SK-N-SH (cell line): ENCODE measurements around the gene CDK14. TPM values are rescaled to one million over a fixed set of nuclear protein-coding genes. Genes with fewer than 3 reads are reported as not detected.

Experiments
- CTCF ChIA-PET: fragments of 300-600, 350-600 bp; formaldehyde crosslinking; extraction: SDS; loops from one replicate; lab custom pipeline; 2021; lab: Yijun Ruan, JAX
- POLR2A ChIA-PET: fragments of 350-600 bp; sonication (Branson Sonifier 250); formaldehyde crosslinking; extraction: SDS; loops from one replicate; lab custom pipeline; 2020; ENCODE audit warnings: antibody characterized with exemption, inconsistent platforms; lab: Yijun Ruan, JAX
- DNase-seq: peaks from one replicate; pipeline ENCODE4 v3.0.0; 2012
- H2AFZ ChIP-seq: fragments of 200-600 bp; sonication (generic); 2 replicates; pipeline ENCODE4 v1.8.1; 2016; ENCODE audit warnings: antibody characterized with exemption, mild to moderate bottlenecking, low read depth
- H3F3A ChIP-seq: fragments of 200-600 bp; sonication (generic); replicated peaks from 2 replicates; pipeline ENCODE3; 2016; ENCODE audit warnings: antibody characterized with exemption, mild to moderate bottlenecking; ENCODE audit not compliant: insufficient read depth
- H3K27ac ChIP-seq, 2 experiments: fragments of 200-500 bp in 1 of 2; fragments of 200-600 bp in 1 of 2; sonication (Bioruptor generic) in 1 of 2; sonication (generic), shearing (Covaris generic) in 1 of 2; 2 replicates each; pipeline versions ENCODE4 v1.5.1 to v1.6.1; 2014 to 2016; ENCODE audit warnings: low read depth in 2 of 2, inconsistent platforms in 1 of 2, low read length in 1 of 2, mild to moderate bottlenecking in 1 of 2, mixed read lengths in 1 of 2
- H3K27me3 ChIP-seq: fragments of 200-600 bp; sonication (generic), shearing (Covaris generic); 2 replicates; pipeline ENCODE4 v1.6.1; 2016; ENCODE audit warnings: mixed run types; ENCODE audit not compliant: insufficient read depth
- H3K36me3 ChIP-seq, 2 experiments: fragments of 200-500 bp in 1 of 2; fragments of 200-600 bp in 1 of 2; sonication (Bioruptor generic) in 1 of 2; sonication (generic) in 1 of 2; replicated peaks in 1 of 2; 2 replicates each; pipeline versions ENCODE3 to v1.5.1; 2014 to 2016; ENCODE audit warnings: low read length in 1 of 2, mild to moderate bottlenecking in 1 of 2; ENCODE audit not compliant: insufficient read depth in 2 of 2, control insufficient read depth in 1 of 2
- H3K4me1 ChIP-seq, 2 experiments: fragments of 200-500 bp in 1 of 2; fragments of 200-600 bp in 1 of 2; sonication (Bioruptor generic) in 1 of 2; sonication (generic), shearing (Covaris generic) in 1 of 2; 2 replicates each; pipeline versions ENCODE4 v1.5.1 to v1.6.1; 2014 to 2016; ENCODE audit warnings: low read depth in 1 of 2, low read length in 1 of 2, mixed run types in 1 of 2; ENCODE audit not compliant: insufficient read depth in 2 of 2, control insufficient read depth in 1 of 2
- H3K4me2 ChIP-seq: fragments of 200-600 bp; sonication (generic), shearing (Covaris generic); 2 replicates; pipeline ENCODE4 v1.6.1; 2017; ENCODE audit warnings: mixed run types
- H3K4me3 ChIP-seq, 2 experiments: fragments of 200-500 bp in 1 of 2; fragments of 200-600 bp in 1 of 2; sonication (Bioruptor generic) in 1 of 2; sonication (generic), shearing (Covaris generic) in 1 of 2; 2 replicates each; pipeline versions ENCODE4 v1.5.1 to v1.8.1; 2014 to 2016; ENCODE audit warnings: low read depth in 2 of 2, inconsistent platforms in 1 of 2, low read length in 1 of 2, mild to moderate bottlenecking in 1 of 2, mixed read lengths in 1 of 2, moderate library complexity in 1 of 2
- H3K79me2 ChIP-seq: fragments of 200-600 bp; sonication (generic); 2 replicates; pipeline ENCODE4 v1.8.1; 2017; ENCODE audit warnings: mild to moderate bottlenecking; ENCODE audit not compliant: insufficient read depth
- H3K9ac ChIP-seq: fragments of 200-600 bp; sonication (generic); 2 replicates; pipeline ENCODE4 v1.6.1; 2017; ENCODE audit warnings: mixed run types
- H3K9me2 ChIP-seq: fragments of 200-600 bp; sonication (generic); 2 replicates; pipeline ENCODE4 v1.6.1; 2017; ENCODE audit warnings: mixed run types
- H3K9me3 ChIP-seq: fragments of 200-600 bp; sonication (generic); 2 replicates; pipeline ENCODE4 v1.6.1; 2017; ENCODE audit warnings: mixed run types, mild to moderate bottlenecking, moderate library complexity
- H4K20me1 ChIP-seq: fragments of 200-600 bp; sonication (generic); 2 replicates; pipeline ENCODE4 v1.6.1; 2017; ENCODE audit warnings: mild to moderate bottlenecking, mixed run types; ENCODE audit not compliant: insufficient read depth
- ELF1 ChIP-seq: IDR thresholded peaks from 2 replicates; pipeline ENCODE4 v1.4.0; 2012
- EZH2phosphoT487 ChIP-seq: fragments of 200-600 bp; sonication (generic); IDR thresholded peaks from 2 replicates; pipeline ENCODE4 v1.6.1; 2017; ENCODE audit warnings: low read depth, mixed run types, mild to moderate bottlenecking, antibody characterized with exemption, moderate library complexity, borderline replicate concordance
- FOSL2 ChIP-seq: IDR thresholded peaks from 2 replicates; pipeline ENCODE4 v1.4.0; 2012; ENCODE audit warnings: low read depth, mild to moderate bottlenecking, moderate library complexity, borderline replicate concordance
- FOXJ3 ChIP-seq: sonication (generic); formaldehyde crosslinking; IDR thresholded peaks from 2 replicates; pipeline ENCODE4 v1.5.1; 2020; ENCODE audit warnings: mild to moderate bottlenecking, missing genetic modification reagents
- GATA2 ChIP-seq: sonication (generic); formaldehyde crosslinking; IDR thresholded peaks from 2 replicates; pipeline ENCODE4 v1.5.0; 2020; ENCODE audit warnings: mild to moderate bottlenecking, missing genetic modification reagents
- NFIC ChIP-seq: IDR thresholded peaks from 2 replicates; pipeline ENCODE4 v1.4.0; 2012; ENCODE audit warnings: borderline replicate concordance
- RFX5 ChIP-seq: IDR thresholded peaks from 2 replicates; pipeline ENCODE4 v1.6.1; 2012; ENCODE audit warnings: mild to moderate bottlenecking, improper control_type of control experiment, low read length
- RXRA ChIP-seq: IDR thresholded peaks from 2 replicates; pipeline ENCODE4 v1.4.0; 2012; ENCODE audit warnings: low read depth, mild to moderate bottlenecking, borderline replicate concordance
- SMC3 ChIP-seq: IDR thresholded peaks from 2 replicates; pipeline ENCODE4 v1.6.1; 2012; ENCODE audit warnings: low read depth, low read length, improper control_type of control experiment
- TAF1 ChIP-seq: IDR thresholded peaks from 2 replicates; pipeline ENCODE4 v1.6.1; 2012; ENCODE audit warnings: low read depth, mild to moderate bottlenecking, low read length, moderate library complexity, borderline replicate concordance
- TEAD4 ChIP-seq: IDR thresholded peaks from 2 replicates; pipeline ENCODE4 v1.4.0; 2012; ENCODE audit warnings: mild to moderate bottlenecking, borderline replicate concordance; ENCODE audit not compliant: insufficient read depth
- WGBS: methylation state at CpG from one replicate; pipeline ENCODE4 v1.1.6; 2017; ENCODE audit warnings: low lambda C conversion rate; 5-methylcytosine and 5-hydroxymethylcytosine counted together
- polyA plus RNA-seq, 3 experiments: library from polyadenylated mRNA; depleted of rRNA; stranded (reverse); fragments of >200 nt; gene quantifications; 2 replicates each; pipeline ENCODE4 v1.2.3, GENCODE V29; 2012
- TF ChIP-seq, protein P1 (sequence below): IDR thresholded peaks from 2 replicates; pipeline ENCODE4; 2012

The CDK14 gene
- polyA plus RNA-seq, 1 of the 3 experiments (the other 2 are of a cell fraction): 13.9 TPM

DNA sequence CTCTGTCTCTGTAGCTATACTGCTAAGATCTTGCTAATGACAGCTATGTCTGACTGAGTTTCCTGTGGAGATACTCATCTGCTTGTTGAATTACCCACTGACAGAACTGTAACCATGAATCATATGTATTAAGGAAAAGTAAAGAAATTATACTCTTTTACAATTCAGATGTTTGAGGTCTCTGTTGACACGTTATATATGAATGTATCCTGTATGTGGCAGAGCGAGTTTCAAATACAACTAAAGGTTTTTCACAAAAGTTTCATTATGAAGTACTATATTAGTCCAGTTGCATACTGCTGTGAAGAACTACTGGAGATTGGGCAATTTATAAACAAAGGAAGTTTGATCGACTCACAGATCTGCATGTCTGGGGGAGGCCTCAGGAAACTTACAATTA lies 232.5 kb downstream of the CDK14 start (continued):
- TF ChIP-seq, protein P1, sequence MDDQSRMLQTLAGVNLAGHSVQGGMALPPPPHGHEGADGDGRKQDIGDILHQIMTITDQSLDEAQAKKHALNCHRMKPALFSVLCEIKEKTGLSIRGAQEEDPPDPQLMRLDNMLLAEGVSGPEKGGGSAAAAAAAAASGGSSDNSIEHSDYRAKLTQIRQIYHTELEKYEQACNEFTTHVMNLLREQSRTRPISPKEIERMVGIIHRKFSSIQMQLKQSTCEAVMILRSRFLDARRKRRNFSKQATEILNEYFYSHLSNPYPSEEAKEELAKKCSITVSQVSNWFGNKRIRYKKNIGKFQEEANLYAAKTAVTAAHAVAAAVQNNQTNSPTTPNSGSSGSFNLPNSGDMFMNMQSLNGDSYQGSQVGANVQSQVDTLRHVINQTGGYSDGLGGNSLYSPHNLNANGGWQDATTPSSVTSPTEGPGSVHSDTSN: peak; percentile 61
- TF ChIP-seq FOXJ3 (CRISPR knock-in tag) (no peak), RXRA (no peak), EZH2phosphoT487 (no peak)

DNA sequence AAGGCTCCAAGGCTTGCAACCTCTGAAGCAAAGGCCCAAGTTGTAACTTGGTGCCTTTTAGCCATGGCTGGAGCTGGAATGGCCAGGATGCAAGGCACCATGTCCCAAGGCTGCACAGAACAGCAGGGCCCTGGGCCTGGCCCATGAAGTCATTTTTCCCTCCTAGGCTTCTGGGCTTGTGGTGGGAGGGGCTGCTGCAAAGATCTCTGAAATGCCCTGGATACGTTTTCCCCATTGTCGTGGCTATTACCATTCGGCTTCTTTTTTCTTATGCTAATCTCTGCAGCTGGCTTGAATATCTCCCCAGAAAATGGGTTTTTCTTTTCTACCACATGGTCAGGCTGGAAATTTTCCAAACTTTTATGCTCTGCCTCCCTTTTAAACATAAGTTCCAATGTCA lies 234.2 kb downstream of the CDK14 start:
- 93% methylated on average over 3 of the region's 3 CpGs for WGBS
- Histone ChIP-seq H3K4me3 (no peak overlapping the region), H2AFZ (no peak overlapping the region), H3K9ac (no peak overlapping the region), H3K4me2 (no peak overlapping the region), H4K20me1 (no peaks in the 10 kb centered on the region), H3F3A (peaks cover 48% of the 10 kb centered on the region), H3K36me3 (peaks cover 0 to 21% of the 10 kb centered on the region in 2 experiments), H3K9me2 (no peaks in the 10 kb centered on the region), H3K9me3 (no peaks in the 10 kb centered on the region), H3K27ac (no peak overlapping the region), H3K79me2 (peaks cover 26% of the 10 kb centered on the region), H3K27me3 (no peaks in the 10 kb centered on the region), H3K4me1 (peaks cover 0 to 23% of the 10 kb centered on the region in 2 experiments; a peak in 2 of 4 replicates)
- no peak for DNase-seq
- CTCF ChIA-PET: interaction anchor here (0.5 to 1.3 kb wide), 2 partner anchors 204 to 787 kb away, joined by 3 read pairs; no protein-coding TSS in a partner anchor
- POLR2A ChIA-PET: no interaction called here
- TF ChIP-seq TAF1: no peak
- TF ChIP-seq FOSL2: no peak
- no peak for TF ChIP-seq ELF1
- no peak for TF ChIP-seq TEAD4

DNA sequence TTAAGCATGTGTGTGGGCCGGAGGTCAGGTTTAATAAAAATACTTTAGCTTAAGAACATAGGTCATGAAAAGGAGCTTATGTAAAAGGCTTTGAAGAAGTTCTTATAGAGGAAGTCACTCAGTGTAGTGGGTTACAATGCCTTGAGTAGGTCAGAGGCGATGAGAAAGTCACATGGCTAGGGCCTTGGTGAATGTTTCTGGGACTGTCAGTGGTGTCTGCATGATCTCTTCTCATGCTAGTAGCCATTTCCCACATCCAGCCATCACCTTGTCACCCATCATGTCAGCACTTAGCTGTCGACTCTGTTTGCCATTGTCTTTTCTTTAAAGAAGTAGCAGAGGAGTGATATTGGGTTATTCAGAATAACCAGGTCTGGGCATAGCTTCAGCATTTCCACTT lies 236.6 kb downstream of the CDK14 start:
- Histone ChIP-seq H3K4me2 (peak overlapping the region; percentile 35; the same call in 1 of the 2 replicates), H3K4me3 (no peak overlapping the region), H3F3A (peaks cover 30% of the 10 kb centered on the region), H3K79me2 (peaks cover 17% of the 10 kb centered on the region), H2AFZ (no peak overlapping the region), H3K9me2 (no peaks in the 10 kb centered on the region), H3K9ac (no peak overlapping the region), H3K9me3 (no peaks in the 10 kb centered on the region; the same call in 1 of the 2 replicates), H3K27me3 (no peaks in the 10 kb centered on the region), H3K36me3 (peaks cover 0 to 34% of the 10 kb centered on the region in 2 experiments), H4K20me1 (no peaks in the 10 kb centered on the region), H3K27ac (peak overlapping the region in 1 of 2 experiments; percentile 62; a peak in 1 of 4 replicates), H3K4me1 (peaks cover 0 to 22% of the 10 kb centered on the region in 2 experiments; a peak in 2 of 4 replicates)
- TF ChIP-seq SMC3: no peak
- no peak for TF ChIP-seq RFX5
- no peak for TF ChIP-seq RXRA
- TF ChIP-seq GATA2: no peak
- no peak for TF ChIP-seq NFIC
- WGBS: 78% methylated on average over 3 of the region's 3 CpGs
- CTCF ChIA-PET: interaction anchor here (1.1 kb wide), 1 partner anchor 27 kb away, joined by 4 read pairs; no protein-coding TSS in a partner anchor
- no peak for DNase-seq
- POLR2A ChIA-PET: no interaction called here
